OCI-LY7 (cell line): Measurements from ENCODE around the gene USP6. TPM values are rescaled to one million over a fixed set of nuclear protein-coding genes. Genes with fewer than 3 reads are reported as not detected.

Experiments used
- BruUV-seq: library from RNA; stranded (reverse); fragments of 400-500 nt; replicated peaks from 2 replicates; lab custom pipeline; 2021; lab: Mats Ljungman, UMichigan
- CTCF ChIA-PET: fragments of 300-600 bp; sonication (Branson Sonifier 250); formaldehyde crosslinking; loops from one replicate; lab custom pipeline; 2022; ENCODE audit warnings: antibody characterized with exemption; ENCODE audit not compliant: unreplicated experiment; lab: Charles Lee
- POLR2A ChIA-PET: fragments of 300-600 bp; sonication (Branson Sonifier 250); formaldehyde crosslinking; loops from one replicate; lab custom pipeline; 2022; ENCODE audit warnings: antibody characterized with exemption; lab: Charles Lee
- DNase-seq: peaks from one replicate; pipeline ENCODE4 v3.0.0-alpha.2; 2015; ENCODE audit warnings: low spot score
- H2AFZ ChIP-seq: fragments of 200-600 bp; sonication (generic), shearing (Covaris generic); 2 replicates; pipeline ENCODE4 v1.6.1; 2014; ENCODE audit warnings: mild to moderate bottlenecking, antibody characterized with exemption, low read length, moderate library complexity
- H3K27ac ChIP-seq: fragments of 200-600 bp; sonication (generic); 2 replicates; pipeline ENCODE4 v1.5.1; 2014; ENCODE audit warnings: mixed run types, low read depth, mild to moderate bottlenecking, moderate library complexity, low read length, inconsistent platforms; ENCODE audit not compliant: poor library complexity, severe bottlenecking
- H3K36me3 ChIP-seq: fragments of 200-600 bp; sonication (generic); 2 replicates; pipeline ENCODE4 v1.6.1; 2014; ENCODE audit warnings: mild to moderate bottlenecking, antibody characterized with exemption, low read length, moderate library complexity, mixed read lengths; ENCODE audit not compliant: insufficient read depth
- H3K4me1 ChIP-seq: fragments of 200-600 bp; sonication (generic); 2 replicates; pipeline ENCODE4 v1.5.1; 2014; ENCODE audit warnings: mild to moderate bottlenecking, low read length; ENCODE audit not compliant: insufficient read depth, poor library complexity, severe bottlenecking
- H3K4me2 ChIP-seq: fragments of 200-600 bp; sonication (generic); 2 replicates; pipeline ENCODE4 v1.6.1; 2014; ENCODE audit warnings: mild to moderate bottlenecking, low read length
- H3K4me3 ChIP-seq: fragments of 200-600 bp; sonication (generic); 2 replicates; pipeline ENCODE4 v1.5.1; 2014; ENCODE audit warnings: mild to moderate bottlenecking, low read depth, low read length; ENCODE audit not compliant: poor library complexity, severe bottlenecking
- H3K79me2 ChIP-seq: fragments of 200-600 bp; sonication (generic); 2 replicates; pipeline ENCODE4 v1.6.1; 2016; ENCODE audit warnings: low read depth, mild to moderate bottlenecking, low read length, moderate library complexity, mixed read lengths; ENCODE audit not compliant: insufficient read depth
- H3K9me2 ChIP-seq: fragments of 200-600 bp; sonication (generic); 2 replicates; pipeline ENCODE4 v1.6.1; 2016; ENCODE audit warnings: mild to moderate bottlenecking, low read length, mixed read lengths; ENCODE audit not compliant: insufficient read depth
- H3K9me3 ChIP-seq: fragments of 200-600 bp; sonication (generic); 2 replicates; pipeline ENCODE4 v1.6.1; 2014; ENCODE audit warnings: mild to moderate bottlenecking, mixed run types, low read length, mixed read lengths
- H4K20me1 ChIP-seq: fragments of 200-600 bp; sonication (generic); 2 replicates; pipeline ENCODE4 v1.6.1; 2014; ENCODE audit warnings: mild to moderate bottlenecking, antibody characterized with exemption, low read length, moderate library complexity, mixed read lengths; ENCODE audit not compliant: insufficient read depth
- CTCF ChIP-seq: fragments of 200-600 bp; sonication (generic); conservative IDR thresholded peaks from 2 replicates; pipeline ENCODE4 v1.5.1; 2014; ENCODE audit warnings: mild to moderate bottlenecking, antibody characterized with exemption, low read length, moderate library complexity, mixed read lengths
- EZH2phosphoT487 ChIP-seq: fragments of 200-600 bp; sonication (generic); IDR thresholded peaks from 2 replicates; pipeline ENCODE4 v1.6.1; 2018; ENCODE audit warnings: low read depth, borderline replicate concordance, mild to moderate bottlenecking, mixed run types, antibody characterized with exemption, low read length, moderate library complexity, mixed read lengths
- intact Hi-C: fragments of 100-400 bp; cut with micrococcal nuclease; formaldehyde crosslinking; loops from one replicate; pipeline ENCODE4 v1.10.0; 2022; ENCODE audit not compliant: unreplicated experiment
- total RNA-seq, 2 experiments: library from RNA; depleted of rRNA in 1 of 2; stranded (reverse); fragments of >200 nt in 1 of 2; shearing (Covaris generic) in 1 of 2; gene quantifications; 2 replicates each; pipeline ENCODE4 v1.2.3, GENCODE V29; 2014 to 2022

Gene USP6
- total RNA-seq, 2 experiments from 2014 or later: 0.03 to 0.11 TPM

- CTCF ChIA-PET: interaction anchor here (1.1 kb wide), 1 partner anchor 39 kb away, joined by 3 read pairs; no protein-coding TSS in a partner anchor
- POLR2A ChIA-PET: interaction anchor here (0.6 to 2.4 kb wide), 6 partner anchors 13 to 183 kb away, joined by 3 to 20 read pairs (median 6); no protein-coding TSS in a partner anchor
- no peaks in the 10 kb centered on the region for H4K20me1 ChIP-seq
- no peaks in the 10 kb centered on the region for H3K9me3 ChIP-seq
- DNase-seq: peak; percentile 82
- intact Hi-C loops: loop anchor here (5.0 to 10.0 kb wide), 3 partner anchors 239 to 834 kb away; partner anchors contain the start of genes C1QBP, PFN1, RNF167 and SLC25A11
- TF ChIP-seq CTCF (no peak; the same call in 1 of the 2 replicates), EZH2phosphoT487 (no peak)
- BruUV-seq: TSS peak; percentile 63
- H3K79me2 ChIP-seq: no peaks in the 10 kb centered on the region
- H3K4me3 ChIP-seq: no peak overlapping the region
- peaks cover 39% of the 10 kb centered on the region for H3K4me1 ChIP-seq
- peak overlapping the region; percentile 62 for H2AFZ ChIP-seq
- H3K9me2 ChIP-seq: no peaks in the 10 kb centered on the region
- H3K4me2 ChIP-seq: peak overlapping the region; percentile 66
- no peaks in the 10 kb centered on the region for H3K36me3 ChIP-seq
- H3K27ac ChIP-seq: peak overlapping the region; percentile 58
Measured at GRCh38 chr17:5198472-5198871, 82.6 kb downstream of the USP6 start.

- no peak overlapping the region for H3K27ac ChIP-seq
- ChIA-PET POLR2A (interaction anchor here (1.0 to 1.7 kb wide), 3 partner anchors 10 to 13 kb away, joined by 3 to 5 read pairs (median 3); no protein-coding TSS in a partner anchor), CTCF (interaction anchor here (1.3 kb wide), 1 partner anchor 13 kb away, joined by 3 read pairs; no protein-coding TSS in a partner anchor)
- H3K9me3 ChIP-seq: no peaks in the 10 kb centered on the region
- peak overlapping the region; percentile 14; the same call in 1 of the 2 replicates for H2AFZ ChIP-seq
- H3K36me3 ChIP-seq: no peaks in the 10 kb centered on the region
- DNase-seq: no peak
- H3K4me1 ChIP-seq: peaks cover 39% of the 10 kb centered on the region
- H3K4me2 ChIP-seq: peak overlapping the region; percentile 25
- BruUV-seq: no TSS peak
- intact Hi-C loops: loop anchor here (1.0 kb wide), 1 partner anchor 11 kb away; no protein-coding TSS in a partner anchor
- no peak overlapping the region for H3K4me3 ChIP-seq
- TF ChIP-seq EZH2phosphoT487 (no peak), CTCF (no peak)
- no peaks in the 10 kb centered on the region for H3K9me2 ChIP-seq
- H3K79me2 ChIP-seq: no peaks in the 10 kb centered on the region
- no peaks in the 10 kb centered on the region for H4K20me1 ChIP-seq
Measured at GRCh38 chr17:5200360-5200759, 84.5 kb downstream of the USP6 start.

- no peak for TF ChIP-seq CTCF
- TF ChIP-seq EZH2phosphoT487: no peak
- no peak overlapping the region for H3K4me2 ChIP-seq
- POLR2A ChIA-PET: interaction anchor here (1.0 to 1.7 kb wide), 4 partner anchors 10 to 36 kb away, joined by 3 to 8 read pairs (median 4); no protein-coding TSS in a partner anchor
- BruUV-seq: no TSS peak
- peaks cover 39% of the 10 kb centered on the region for H3K4me1 ChIP-seq
- H3K27ac ChIP-seq: no peak overlapping the region
- no peaks in the 10 kb centered on the region for H4K20me1 ChIP-seq
- peak overlapping the region; percentile 14; the same call in 1 of the 2 replicates for H2AFZ ChIP-seq
- no peaks in the 10 kb centered on the region for H3K9me2 ChIP-seq
- no peak for DNase-seq
- H3K9me3 ChIP-seq: no peaks in the 10 kb centered on the region
- H3K36me3 ChIP-seq: no peaks in the 10 kb centered on the region
- intact Hi-C loops: no loop called here
- no peak overlapping the region for H3K4me3 ChIP-seq
- CTCF ChIA-PET: interaction anchor here (1.3 kb wide), 1 partner anchor 12 kb away, joined by 3 read pairs; no protein-coding TSS in a partner anchor
- H3K79me2 ChIP-seq: no peaks in the 10 kb centered on the region
Measured at GRCh38 chr17:5201011-5201410, 85.2 kb downstream of the USP6 start.
